ENCODE data around the gene NF2. TPM values are rescaled to one million over a fixed set of nuclear protein-coding genes. Genes with fewer than 3 reads are reported as not detected.

NF2 gene
- total and polyA plus RNA-seq, 10 of the 15 experiments (the other 5 are each of a cell fraction or from before 2014, with no cell fraction given): 2.2 to 49.8 (median 22.5) TPM

DNA sequence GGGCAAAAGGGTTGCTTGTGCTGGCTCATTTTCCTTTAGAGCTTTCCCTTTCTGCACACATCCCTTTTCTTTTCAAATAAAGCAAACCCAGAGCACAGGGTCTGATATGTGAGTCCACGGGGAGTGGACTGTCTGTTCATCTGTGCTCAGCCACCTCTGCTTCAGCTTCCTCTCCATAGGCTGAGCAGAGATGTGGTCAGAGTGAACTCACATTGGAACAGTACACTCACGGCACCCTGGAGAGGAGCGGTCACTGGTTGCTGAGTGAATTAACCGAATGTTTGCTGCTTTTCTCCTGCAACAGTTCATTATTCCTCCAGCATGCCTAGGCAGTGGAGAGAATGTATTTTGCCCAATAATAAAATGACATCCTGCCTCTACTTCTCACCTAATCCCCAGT lies 80.1 kb downstream of the NF2 start (continued):
- no peak for TF ChIP-seq MLLT1 (IDR thresholded peaks at IDR 0.05)

- H3K27ac ChIP-seq (ENCODE audit: control insufficient read depth, insufficient read depth): no peak overlapping the region
- no peaks in the 10 kb centered on the region for H3K79me2 ChIP-seq (ENCODE audit: control insufficient read depth, insufficient read depth, low read length)
- FAIRE-seq: no peak
- ChIA-PET SMC1A (ENCODE audit: uncharacterized antibody, unreplicated experiment) (no interaction called here), POLR2A (no interaction called here), RAD21 (ENCODE audit: unreplicated experiment) (interaction anchor here (1.2 kb wide), 1 partner anchor 321 kb away, joined by 4 read pairs; no protein-coding TSS in a partner anchor), CTCF (interaction anchor here (2.3 kb wide), 1 partner anchor 321 kb away, joined by 5 read pairs; no protein-coding TSS in a partner anchor)
- in situ Hi-C loops (cut with MboI) (no loop called here), intact Hi-C loops (cut with micrococcal nuclease; ENCODE audit: unreplicated experiment) (no loop called here)
- 99% methylated on average over 4 of the region's 4 CpGs for WGBS (ENCODE audit: insufficient coverage, insufficient replicate concordance, low lambda C conversion rate, missing lambda C conversion rate)
- no peak for ATAC-seq
- DNase-seq (ENCODE audit: low read depth, low spot score): no peak
- no peaks in the 10 kb centered on the region for H4K20me1 ChIP-seq (ENCODE audit: control insufficient read depth, insufficient read depth)
- BruUV-seq (replicated peaks): no TSS peak
- no peak overlapping the region for H3K9ac ChIP-seq (ENCODE audit: control insufficient read depth, insufficient read depth, low read length)
- H3K4me3 ChIP-seq: no peak overlapping the region
- no peaks in the 10 kb centered on the region for H3K9me3 ChIP-seq (replicated peaks; ENCODE audit: control insufficient read depth, insufficient read depth, low read length)
- H3K4me1 ChIP-seq (ENCODE audit: control insufficient read depth, insufficient read depth, low read length): no peaks in the 10 kb centered on the region
- no peaks in the 10 kb centered on the region for H3K27me3 ChIP-seq (replicated peaks in 1 of 2; ENCODE audit: control insufficient read depth in 2 of 2, insufficient read depth in 2 of 2, low read length in 1 of 2)
- no peak overlapping the region for H3K4me2 ChIP-seq (ENCODE audit: control insufficient read depth, insufficient read depth)
- TF ChIP-seq FOXK2 (IDR thresholded peaks at IDR 0.05) (no peak), SPI1 (IDR thresholded peaks at IDR 0.05; ENCODE audit: borderline replicate concordance, insufficient read depth, low read depth, low read length) (peak; percentile 54; the same call in 1 of the 2 replicates)
- H3K36me3 ChIP-seq (ENCODE audit: control insufficient read depth in 2 of 2, insufficient read depth in 2 of 2, low read length in 1 of 2): peaks cover 10% of the 10 kb centered on the region in 2 experiments
- H2AFZ ChIP-seq (ENCODE audit: control insufficient read depth, low read depth, low read length): no peak overlapping the region
Observed at GRCh38 chr22:29684244-29684643, 80.8 kb downstream of the NF2 start.

Measured in GM12878 (cell line).